NCI-H128 (cell line): Measurements from ENCODE around the gene MEGF11.

Source experiments
- DNase-seq: peaks from one replicate; lab custom pipeline; 2025; ENCODE audit not compliant: unreplicated experiment; lab: John Stamatoyannopoulos, UW

Gene MEGF11

DNA sequence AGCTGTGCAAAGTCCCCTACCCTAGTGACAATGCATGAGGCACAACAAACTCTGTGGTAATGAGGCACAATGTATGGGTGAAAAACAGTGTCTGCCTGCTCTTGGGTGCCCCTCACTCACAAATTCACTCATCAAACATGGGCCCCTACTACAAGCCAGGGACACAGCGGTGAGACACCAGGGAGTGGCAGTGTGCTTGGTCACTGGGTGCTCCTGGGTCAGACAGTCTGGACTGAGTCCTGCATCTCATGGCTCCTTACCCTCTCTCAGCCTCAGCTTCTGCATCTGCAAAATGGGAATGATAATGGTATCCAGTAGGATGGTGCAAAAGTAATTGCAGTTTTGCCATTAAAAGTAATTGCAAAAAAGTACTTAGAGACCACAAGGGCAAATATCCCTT, 184.7 kb downstream of the MEGF11 start:
- no peak for DNase-seq

- no peak for DNase-seq
Measured at GRCh38 chr15:66067687-66068086, 185.9 kb downstream of the MEGF11 start.

DNA sequence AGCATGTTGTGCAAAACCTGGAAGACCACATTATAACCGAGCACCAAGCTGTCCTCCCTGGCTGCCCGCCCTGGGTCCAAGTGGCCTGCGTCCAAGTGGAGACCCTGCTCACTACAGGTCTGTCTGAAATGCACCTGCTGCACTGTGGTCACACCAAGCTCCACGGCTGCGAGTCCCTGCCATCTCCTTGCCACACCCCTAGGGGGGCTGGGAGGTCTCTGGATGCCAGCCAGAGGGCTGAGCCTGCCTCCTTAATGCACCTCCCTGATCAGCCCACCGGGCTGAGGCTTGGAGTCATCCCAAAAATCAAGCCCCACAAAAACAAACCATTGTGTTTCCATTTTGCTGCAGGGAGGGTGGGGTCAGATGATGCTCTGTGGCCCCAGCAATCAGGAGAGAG, 187.1 kb downstream of the MEGF11 start:
- no peak for DNase-seq

DNA sequence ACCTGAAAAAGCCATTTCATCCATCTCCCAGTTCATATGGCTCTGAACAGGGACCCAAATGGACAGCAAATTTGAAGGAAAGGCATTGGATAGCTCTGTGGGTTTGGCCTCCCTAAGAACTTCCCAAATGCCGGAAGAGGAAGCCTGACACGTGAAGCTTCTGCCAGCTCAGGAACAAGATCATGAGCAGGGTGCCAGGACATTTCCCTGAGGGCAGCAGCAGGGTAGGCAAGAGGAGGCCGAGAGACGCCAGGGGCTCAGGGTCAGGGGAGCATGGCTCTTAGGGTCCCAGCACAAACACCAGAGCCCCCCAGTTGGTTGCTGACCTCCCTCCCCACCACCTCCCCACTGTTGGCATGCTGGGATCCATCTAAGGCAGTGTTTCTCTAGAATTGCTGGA, 187.5 kb downstream of the MEGF11 start:
- no peak for DNase-seq

- DNase-seq = no peak
Measured at GRCh38 chr15:66065325-66065724, 188.2 kb downstream of the MEGF11 start.

GRCh38 chr15:66063147-66063546, 190.4 kb downstream of the MEGF11 start:
- DNase-seq = no peak

GRCh38 chr15:66057089-66057488, 196.5 kb downstream of the MEGF11 start:
- no peak for DNase-seq

DNA sequence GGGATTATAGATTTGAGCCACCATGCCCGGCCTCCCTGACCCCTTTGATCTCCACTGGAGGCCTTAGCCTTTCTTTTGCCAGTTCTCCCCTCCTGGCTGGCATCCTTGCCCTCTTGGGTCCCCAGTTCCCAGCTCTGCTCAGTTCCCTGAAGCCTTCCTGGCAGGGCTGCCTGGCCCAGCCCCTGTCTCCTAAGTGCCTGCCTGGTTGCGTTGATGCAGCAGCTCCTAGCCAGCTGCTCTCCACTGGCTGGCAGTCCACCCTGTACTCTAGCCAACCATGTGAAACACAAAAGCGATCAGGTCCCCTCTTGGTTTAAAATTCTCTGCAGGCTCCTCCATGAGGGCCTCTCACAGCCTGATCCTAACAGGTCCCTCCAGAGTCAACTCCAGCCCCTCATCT, 199.6 kb downstream of the MEGF11 start:
- no peak for DNase-seq

- DNase-seq = no peak
Measured at GRCh38 chr15:66051833-66052232, 201.7 kb downstream of the MEGF11 start.

GRCh38 chr15:66050264-66050663, 203.3 kb downstream of the MEGF11 start:
- DNase-seq = no peak

DNA sequence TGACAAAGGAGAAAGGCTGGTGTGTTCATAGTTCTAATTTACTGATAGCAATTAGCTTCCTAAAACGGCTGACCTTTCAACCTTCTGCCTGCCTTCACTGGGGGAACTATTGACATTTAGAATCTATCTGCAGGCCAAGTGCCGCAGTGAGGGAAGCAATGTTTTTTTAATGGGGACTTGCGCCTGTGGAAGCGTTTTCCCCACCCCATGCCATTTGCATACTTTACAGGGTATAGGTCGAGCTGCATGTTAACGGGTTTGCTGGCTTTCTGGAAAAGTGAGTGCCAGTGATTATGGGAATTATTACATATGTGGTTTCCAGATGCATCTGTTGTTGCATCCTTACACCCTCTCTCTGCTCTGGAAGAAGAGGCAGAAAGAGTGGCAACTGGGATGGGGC, 204.2 kb downstream of the MEGF11 start:
- no peak for DNase-seq

DNA sequence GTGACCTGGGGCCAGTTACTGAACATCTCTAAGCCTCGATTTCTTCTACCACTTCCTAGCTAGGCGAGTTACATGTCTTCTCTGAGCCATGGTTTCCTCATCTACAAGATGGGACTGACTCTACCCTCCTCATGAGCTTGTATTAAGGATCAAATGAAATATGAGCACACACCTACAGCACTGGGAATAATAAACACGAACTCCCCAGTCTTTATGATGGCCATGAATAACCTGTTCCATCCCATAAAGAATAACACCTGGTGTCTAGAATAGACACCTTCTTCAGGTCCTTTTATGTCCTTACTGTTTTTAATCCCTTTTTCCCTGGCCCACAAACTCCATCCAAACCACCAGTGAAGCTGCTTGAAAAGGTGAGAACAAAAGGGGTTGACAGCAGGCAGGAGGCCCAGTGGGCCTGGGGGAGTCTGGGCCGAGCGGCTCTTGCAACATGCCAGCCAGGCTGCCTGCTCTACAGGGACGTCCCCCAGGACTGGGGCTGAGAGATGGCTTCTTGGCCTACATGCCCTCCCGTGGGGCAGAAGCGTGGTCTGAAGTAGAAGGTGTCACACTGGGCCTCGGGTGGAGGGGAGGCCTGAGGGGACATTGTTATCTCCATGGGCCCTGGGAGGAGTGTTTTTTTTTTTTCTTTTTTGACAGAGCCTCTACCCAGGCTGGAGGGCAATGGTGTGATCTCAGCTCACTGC, 206.1 kb downstream of the MEGF11 start:
- DNase-seq = no peak

GRCh38 chr15:66046751-66047150, 206.8 kb downstream of the MEGF11 start:
- DNase-seq = no peak

DNA sequence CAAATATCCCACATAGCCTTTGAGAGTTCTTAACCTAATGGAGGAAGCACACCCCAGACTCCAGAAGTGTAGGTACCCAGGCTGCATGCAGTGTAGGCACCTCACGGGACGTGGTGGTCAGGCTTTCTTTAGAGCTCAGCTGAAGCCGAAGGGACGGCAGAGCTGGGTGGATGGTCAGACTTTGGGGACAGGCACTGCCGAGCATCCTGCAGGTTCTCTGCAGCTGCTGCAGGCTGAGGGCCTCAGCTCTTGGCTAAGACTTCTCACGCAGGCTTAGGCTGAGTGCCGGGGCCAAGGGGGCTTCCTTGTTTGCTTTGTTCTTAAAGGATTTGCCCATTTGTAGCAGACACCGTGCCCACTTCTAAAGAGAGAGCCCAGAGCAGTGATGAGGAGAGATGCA, 207.2 kb downstream of the MEGF11 start:
- DNase-seq = no peak

DNA sequence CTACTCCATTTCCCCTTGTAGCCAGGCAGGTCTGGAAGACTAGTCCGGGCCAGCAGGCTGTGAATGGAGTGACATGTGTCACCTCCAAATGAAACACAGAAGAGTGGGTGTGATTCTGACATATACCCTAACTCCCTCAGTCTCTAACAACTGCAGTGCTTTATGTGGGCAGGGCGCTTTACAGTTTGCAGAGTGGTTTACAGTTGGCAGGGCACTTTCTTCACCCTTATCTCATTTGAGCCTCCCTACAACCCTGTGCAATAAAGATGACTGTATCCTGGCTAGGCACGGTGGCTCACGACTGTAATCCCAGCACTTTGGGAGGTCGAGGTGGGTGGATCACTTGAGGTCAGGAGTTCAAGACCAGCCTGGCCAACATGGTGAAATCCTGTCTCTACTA, 208.0 kb downstream of the MEGF11 start:
- no peak for DNase-seq

- no peak for DNase-seq
Measured at GRCh38 chr15:66044837-66045236, 208.7 kb downstream of the MEGF11 start.

DNA sequence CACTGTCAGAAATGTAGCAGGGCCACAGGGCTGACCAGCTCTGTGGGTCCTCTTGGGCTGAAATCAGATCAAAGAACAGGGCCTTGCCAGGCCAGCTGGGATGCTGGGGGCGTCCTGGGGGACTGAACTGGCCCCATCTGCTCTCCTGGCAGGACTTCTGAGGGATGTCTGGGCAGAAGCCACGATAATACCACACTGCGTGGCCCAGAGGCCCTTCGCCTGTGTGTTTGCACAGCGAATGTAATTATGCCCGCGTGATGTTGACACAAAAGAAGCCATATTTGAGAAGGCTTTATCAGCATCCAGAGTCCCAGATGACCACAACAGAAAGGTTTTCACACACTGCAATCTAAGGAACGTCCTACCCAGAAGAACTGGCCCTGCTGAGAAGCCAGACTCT, 210.3 kb downstream of the MEGF11 start:
- no peak for DNase-seq

DNA sequence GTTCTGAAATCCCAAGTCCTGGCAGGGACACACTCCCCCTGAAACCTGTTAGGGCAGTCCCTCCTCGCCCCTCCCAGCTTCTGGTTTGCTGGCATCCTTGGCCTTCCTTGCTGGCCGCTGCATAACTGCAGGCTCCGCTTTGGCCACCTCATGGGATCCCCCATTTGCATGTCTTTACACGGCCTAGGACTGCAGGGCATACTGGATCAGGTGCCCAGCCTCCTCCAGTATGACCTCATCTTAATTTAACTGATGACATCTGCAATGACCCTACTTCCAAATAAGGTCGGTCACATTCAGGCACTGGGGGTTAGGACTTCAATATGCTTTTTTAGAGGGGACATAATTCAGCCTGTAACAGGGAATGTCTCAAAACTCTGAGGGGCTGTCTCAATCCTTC, 210.9 kb downstream of the MEGF11 start:
- DNase-seq = no peak

GRCh38 chr15:66041276-66041675, 212.3 kb downstream of the MEGF11 start:
- no peak for DNase-seq

- no peak for DNase-seq
Measured at GRCh38 chr15:66040211-66040892, 213.2 kb downstream of the MEGF11 start.

DNA sequence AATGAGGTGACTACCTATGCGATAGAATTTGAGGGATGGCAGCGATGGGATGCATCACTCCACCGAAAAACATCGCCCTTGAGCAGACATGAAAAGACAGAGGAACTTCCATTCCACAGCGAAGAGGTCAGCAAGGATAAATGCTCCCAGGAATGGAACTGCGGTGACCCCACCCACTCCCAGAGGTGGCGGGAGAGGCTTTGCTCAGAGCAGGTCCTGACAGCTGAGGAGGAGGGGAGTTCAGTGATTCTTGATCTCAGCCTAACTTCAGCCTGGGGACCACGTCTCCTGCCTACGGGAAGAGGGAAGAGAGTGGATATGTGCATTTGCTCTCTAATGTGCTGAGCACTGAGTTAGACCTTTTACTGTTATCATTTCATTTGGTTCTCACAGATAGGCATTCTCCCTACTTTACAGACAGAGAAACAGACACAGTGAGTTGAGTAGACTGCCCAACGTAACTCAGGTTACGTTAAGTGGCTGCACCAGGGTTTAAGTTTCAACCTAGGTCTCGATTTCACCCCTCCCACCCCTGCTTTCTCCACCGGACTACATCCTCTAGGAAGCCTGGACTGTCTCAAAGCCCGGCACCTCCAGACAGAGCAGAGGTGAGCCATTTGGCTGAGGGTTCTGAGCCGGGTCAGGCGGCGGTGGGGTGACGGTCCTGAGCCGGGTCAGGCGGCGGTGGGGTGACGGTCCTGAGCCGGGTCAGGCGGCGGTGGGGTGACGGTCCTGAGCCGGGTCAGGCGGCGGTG, 214.3 kb downstream of the MEGF11 start:
- no peak for DNase-seq
